ENCODE data around the gene LBHD1. TPM values are rescaled to one million over a fixed set of nuclear protein-coding genes. Genes with fewer than 3 reads are reported as not detected.

Gene LBHD1
- total RNA-seq, 1 donor from 2014 or later: 6.1 TPM

- Histone ChIP-seq H3K36me3 (peaks cover 18% of the 10 kb centered on the region), H3K27me3 (no peaks in the 10 kb centered on the region), H3K27ac (no peak overlapping the region), H3K4me3 (no peak overlapping the region), H3K9me3 (no peaks in the 10 kb centered on the region), H3K4me1 (peaks cover 27% of the 10 kb centered on the region)
- TF ChIP-seq CTCF (IDR thresholded peaks at IDR 0.05): no peak
- intact Hi-C loops (cut with DNase I): no loop called here
- ATAC-seq (no peak), DNase-seq (no peak)
Observed at GRCh38 chr11:62649486-62649885, 22.6 kb downstream of the LBHD1 start.

- DNase-seq (no peak), ATAC-seq (no peak)
- no peak for TF ChIP-seq CTCF (IDR thresholded peaks at IDR 0.05)
- peaks cover 24% of the 10 kb centered on the region for H3K36me3 ChIP-seq
- H3K27ac ChIP-seq: no peak overlapping the region
- H3K9me3 ChIP-seq: no peaks in the 10 kb centered on the region
- H3K27me3 ChIP-seq: no peaks in the 10 kb centered on the region
- peaks cover 27% of the 10 kb centered on the region for H3K4me1 ChIP-seq
- intact Hi-C loops (cut with DNase I): no loop called here
- no peak overlapping the region for H3K4me3 ChIP-seq
Observed at GRCh38 chr11:62648967-62649364, 23.1 kb downstream of the LBHD1 start.

DNA sequence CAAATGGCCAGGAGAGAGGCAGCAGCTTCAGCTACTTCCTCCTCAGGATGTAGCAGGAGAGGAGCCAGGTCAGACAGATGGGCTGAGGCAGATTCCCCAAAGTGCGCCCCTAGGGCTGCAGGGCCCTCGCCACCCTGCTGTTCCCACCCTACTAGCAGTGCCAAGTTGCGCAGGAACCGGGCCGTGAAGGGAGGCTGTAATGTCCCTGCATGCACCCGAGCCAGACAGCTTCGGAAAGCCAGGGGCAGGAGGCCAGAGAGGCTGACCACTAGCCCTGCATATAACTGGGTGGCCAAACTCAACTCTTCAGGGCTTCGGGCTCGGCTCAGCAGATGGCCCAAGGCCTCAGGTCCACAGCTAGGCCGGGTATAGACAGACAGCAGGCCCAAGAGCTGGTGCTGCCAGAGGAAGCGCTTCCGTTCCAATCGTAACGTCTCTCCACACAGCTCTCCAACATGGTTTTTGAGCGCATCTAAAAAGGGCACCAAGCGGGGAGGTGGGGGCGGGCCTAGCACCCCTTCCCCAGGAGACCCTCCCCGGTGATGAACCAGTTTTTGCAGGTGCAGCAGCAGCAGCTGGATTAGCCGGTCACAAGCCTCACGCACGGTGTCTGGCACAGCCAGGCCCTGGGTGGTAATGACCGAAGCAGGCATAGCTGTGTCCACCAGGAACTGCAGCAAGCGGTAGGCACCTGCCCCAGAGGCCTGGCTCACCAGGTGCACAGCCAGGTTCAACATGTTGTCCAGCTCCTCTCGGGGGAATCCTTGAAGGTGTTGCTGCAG, 23.7 kb downstream of the LBHD1 start:
- H3K4me1 ChIP-seq: peaks cover 27% of the 10 kb centered on the region
- no peak overlapping the region for H3K4me3 ChIP-seq
- no peaks in the 10 kb centered on the region for H3K27me3 ChIP-seq
- intact Hi-C loops (cut with DNase I): no loop called here
- H3K36me3 ChIP-seq: peaks cover 29% of the 10 kb centered on the region
- no peak for TF ChIP-seq CTCF (IDR thresholded peaks at IDR 0.05)
- no peak overlapping the region for H3K27ac ChIP-seq
- DNase-seq (no peak), ATAC-seq (no peak)
- no peaks in the 10 kb centered on the region for H3K9me3 ChIP-seq

DNA sequence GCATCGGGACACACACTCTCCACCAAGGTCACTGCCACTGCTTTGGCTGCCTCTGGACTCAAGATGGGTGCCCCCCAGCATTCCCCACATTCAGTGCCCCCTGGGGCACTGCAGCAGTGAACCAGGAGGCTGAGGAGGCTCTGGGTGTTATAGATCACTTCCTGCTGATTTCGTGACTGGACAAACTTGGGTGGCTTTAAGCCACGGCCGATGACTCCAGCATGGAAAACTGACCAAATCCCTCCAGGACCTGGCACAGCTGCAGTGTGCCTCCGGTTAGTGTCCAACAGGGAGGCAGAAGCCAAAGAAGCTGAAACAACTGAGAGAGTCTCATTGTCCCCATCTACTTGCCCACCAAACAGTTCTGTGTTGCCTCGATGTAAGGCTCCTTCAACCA, 24.5 kb downstream of the LBHD1 start:
- no peaks in the 10 kb centered on the region for H3K9me3 ChIP-seq
- no peak for ATAC-seq
- H3K36me3 ChIP-seq: peaks cover 37% of the 10 kb centered on the region
- intact Hi-C loops (cut with DNase I): no loop called here
- TF ChIP-seq CTCF (IDR thresholded peaks at IDR 0.05): no peak
- H3K27me3 ChIP-seq: no peaks in the 10 kb centered on the region
- DNase-seq: no peak
- no peak overlapping the region for H3K27ac ChIP-seq
- no peak overlapping the region for H3K4me3 ChIP-seq
- peaks cover 27% of the 10 kb centered on the region for H3K4me1 ChIP-seq

DNA sequence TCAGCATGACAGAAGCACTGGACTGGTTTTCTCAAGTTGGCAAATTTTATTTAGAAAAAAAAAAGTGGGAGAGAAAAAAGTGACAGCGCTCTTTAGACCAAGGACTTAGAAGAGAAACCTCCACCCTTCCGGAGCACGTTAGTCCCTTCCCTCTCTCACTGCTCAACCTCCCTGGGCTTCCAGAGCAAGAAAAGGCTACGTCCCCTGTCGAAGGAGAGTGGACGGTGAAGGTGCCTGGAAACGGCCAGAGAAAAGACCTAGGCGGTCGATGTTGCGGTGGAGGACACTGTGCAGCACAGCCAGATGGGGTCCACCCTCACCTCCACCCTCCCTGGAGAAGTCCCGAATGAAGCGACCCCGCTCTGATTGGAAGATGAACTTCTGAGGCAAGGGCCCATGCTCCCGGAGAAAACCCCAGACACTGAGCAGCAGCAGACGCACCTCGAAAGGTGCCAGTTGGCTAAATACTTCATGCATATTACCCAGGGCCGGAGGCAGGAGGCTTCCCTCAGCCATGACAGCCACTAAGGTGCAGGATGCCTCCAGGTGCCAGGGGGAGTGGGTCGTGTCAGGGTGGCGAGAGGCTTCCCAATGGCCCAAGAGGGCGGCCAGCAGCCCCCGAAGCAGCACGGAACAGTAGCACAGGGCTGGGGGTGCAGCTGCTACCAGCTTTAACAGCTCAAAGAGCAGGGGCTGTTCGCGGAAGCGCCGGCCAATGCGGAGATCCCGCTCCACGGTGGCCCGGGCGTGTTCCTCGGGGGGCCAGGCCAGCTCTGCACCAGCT, 25.1 kb downstream of the LBHD1 start:
- DNase-seq (no peak), ATAC-seq (no peak)
- Histone ChIP-seq H3K4me1 (peaks cover 22% of the 10 kb centered on the region), H3K27me3 (no peaks in the 10 kb centered on the region), H3K4me3 (no peak overlapping the region), H3K27ac (peak overlapping the region; percentile 96), H3K36me3 (peaks cover 43% of the 10 kb centered on the region), H3K9me3 (no peaks in the 10 kb centered on the region)
- no peak for TF ChIP-seq CTCF (IDR thresholded peaks at IDR 0.05)
- intact Hi-C loops (cut with DNase I): no loop called here
